Hematopoietic multipotent progenitor cell treated with erythropoietin and hydrocortisone succinate and interleukin-3 and kit ligand, for 15 days (in vitro differentiated cells): ENCODE results near the gene MYH8.
A peak's percentile ranks its signal among the peaks of the same experiment; 100 is the strongest.

Source experiments
- DNase-seq: peaks from one replicate; pipeline ENCODE4 v3.0.0-alpha.2; 2015; ENCODE audit warnings: low spot score

Gene MYH8

GRCh38 chr17:10380631-10381408 lies 40.9 kb downstream of the MYH8 start:
- no peak for DNase-seq

- no peak for DNase-seq
These were observed 48.8 kb downstream of the MYH8 start, which contains the start of gene MYH13 for GRCh38 chr17:10372906-10373305. MYH13 (minus strand) TSS chr17:10373006; CDS start chr17:10364530, 8,476 bp downstream.

- DNase-seq = no peak
These were observed 51.6 kb downstream of the MYH8 start for GRCh38 chr17:10370016-10370608.

- no peak for DNase-seq
These were observed 52.5 kb downstream of the MYH8 start for GRCh38 chr17:10369239-10369638.

GRCh38 chr17:10368561-10368960 lies 53.2 kb downstream of the MYH8 start:
- DNase-seq = no peak

GRCh38 chr17:10360578-10360977 lies 61.2 kb downstream of the MYH8 start:
- no peak for DNase-seq

- no peak for DNase-seq
These were observed 64.0 kb downstream of the MYH8 start for GRCh38 chr17:10357768-10358167.

GRCh38 chr17:10354651-10355050 lies 67.1 kb downstream of the MYH8 start:
- DNase-seq = no peak

GRCh38 chr17:10352893-10353292 lies 68.9 kb downstream of the MYH8 start:
- DNase-seq = no peak

GRCh38 chr17:10349403-10349802 lies 72.3 kb downstream of the MYH8 start:
- peak; percentile 7 for DNase-seq

- DNase-seq = no peak
These were observed 76.9 kb downstream of the MYH8 start for GRCh38 chr17:10344816-10345215.
